CD8-positive, alpha-beta memory T cell (primary cell): Measurements from ENCODE around the gene C1QTNF8. TPM values are rescaled to one million over a fixed set of nuclear protein-coding genes. Genes with fewer than 3 reads are reported as not detected.

Experiments used
- CTCF ChIA-PET: fragments of 350-600 bp; sonication (Branson Sonifier 250); formaldehyde crosslinking; loops from one replicate; lab custom pipeline; 2021; ENCODE audit warnings: antibody characterized with exemption; lab: Charles Lee
- POLR2A ChIA-PET: fragments of 350-600 bp; sonication (Branson Sonifier 250); formaldehyde crosslinking; loops from one replicate; lab custom pipeline; 2021; ENCODE audit warnings: antibody characterized with exemption; lab: Charles Lee
- DNase-seq, 5 donors: peaks; one replicate each; pipeline versions ENCODE4 v3.0.0 to v3.0.0-alpha.2; 2020 to 2022; ENCODE audit warnings: mixed read lengths in 1 of 5
- H3K27ac ChIP-seq: one replicate; pipeline ENCODE4 v1.7.0; 2013; ENCODE audit warnings: low read depth, mild to moderate bottlenecking, low read length, moderate library complexity
- H3K27me3 ChIP-seq: 2 replicates; pipeline ENCODE4 v1.7.0; 2013; ENCODE audit warnings: low read length, mild to moderate bottlenecking; ENCODE audit not compliant: insufficient read depth, poor library complexity, severe bottlenecking
- H3K36me3 ChIP-seq: 2 replicates; pipeline ENCODE4 v1.7.0; 2013; ENCODE audit warnings: mild to moderate bottlenecking, low read length, moderate library complexity; ENCODE audit not compliant: insufficient read depth
- H3K4me1 ChIP-seq: 2 replicates; pipeline ENCODE4 v1.7.0; 2013; ENCODE audit warnings: mild to moderate bottlenecking, low read length, moderate library complexity; ENCODE audit not compliant: insufficient read depth
- H3K4me3 ChIP-seq: 2 replicates; pipeline ENCODE4 v1.7.0; 2013; ENCODE audit warnings: mild to moderate bottlenecking, low read length
- H3K9me3 ChIP-seq: 2 replicates; pipeline ENCODE4 v1.7.0; 2013; ENCODE audit warnings: mild to moderate bottlenecking, low read length
- H3K27ac Mint-ChIP-seq, 8 donors: one replicate each; pipeline ENCODE4 v1.8.0; 2020 to 2021; ENCODE audit warnings: mixed read lengths in 8 of 8, mild to moderate bottlenecking in 6 of 8, inconsistent platforms in 3 of 8, moderate library complexity in 3 of 8
- H3K27me3 Mint-ChIP-seq, 2 donors: one replicate each; pipeline ENCODE4 v1.8.0; 2020 to 2021; ENCODE audit warnings: mixed read lengths in 2 of 2, mild to moderate bottlenecking in 1 of 2, moderate library complexity in 1 of 2
- H3K36me3 Mint-ChIP-seq, 3 donors: one replicate each; pipeline ENCODE4 v1.8.0; 2020 to 2021; ENCODE audit warnings: mixed read lengths in 3 of 3, inconsistent platforms in 1 of 3, mild to moderate bottlenecking in 1 of 3
- H3K4me1 Mint-ChIP-seq, 3 donors: one replicate each; pipeline ENCODE4 v1.8.0; 2020 to 2021; ENCODE audit warnings: mixed read lengths in 3 of 3, inconsistent platforms in 1 of 3, mild to moderate bottlenecking in 1 of 3
- H3K4me3 Mint-ChIP-seq, 7 donors: one replicate each; pipeline ENCODE4 v1.8.0; 2020 to 2021; ENCODE audit warnings: mixed read lengths in 7 of 7, mild to moderate bottlenecking in 6 of 7, moderate library complexity in 4 of 7, inconsistent platforms in 2 of 7
- H3K9me3 Mint-ChIP-seq, 5 donors: one replicate each; pipeline ENCODE4 v1.8.0; 2020 to 2022; ENCODE audit warnings: mixed read lengths in 5 of 5, mild to moderate bottlenecking in 3 of 5, moderate library complexity in 2 of 5, inconsistent platforms in 1 of 5
- polyA plus RNA-seq: library from polyadenylated mRNA; unstranded; fragments of 300-500 nt; fragmentation: Illumina TruSeq; gene quantifications from one replicate; pipeline ENCODE4 v1.2.3, GENCODE V29; 2021
- total RNA-seq, 2 experiments: library from RNA; stranded (reverse); gene quantifications; one replicate each; pipeline ENCODE4 v1.2.3, GENCODE V29; 2021

C1QTNF8 gene, protein sequence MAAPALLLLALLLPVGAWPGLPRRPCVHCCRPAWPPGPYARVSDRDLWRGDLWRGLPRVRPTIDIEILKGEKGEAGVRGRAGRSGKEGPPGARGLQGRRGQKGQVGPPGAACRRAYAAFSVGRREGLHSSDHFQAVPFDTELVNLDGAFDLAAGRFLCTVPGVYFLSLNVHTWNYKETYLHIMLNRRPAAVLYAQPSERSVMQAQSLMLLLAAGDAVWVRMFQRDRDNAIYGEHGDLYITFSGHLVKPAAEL
- not detected for total RNA-seq
- polyA plus RNA-seq = not detected

DNA sequence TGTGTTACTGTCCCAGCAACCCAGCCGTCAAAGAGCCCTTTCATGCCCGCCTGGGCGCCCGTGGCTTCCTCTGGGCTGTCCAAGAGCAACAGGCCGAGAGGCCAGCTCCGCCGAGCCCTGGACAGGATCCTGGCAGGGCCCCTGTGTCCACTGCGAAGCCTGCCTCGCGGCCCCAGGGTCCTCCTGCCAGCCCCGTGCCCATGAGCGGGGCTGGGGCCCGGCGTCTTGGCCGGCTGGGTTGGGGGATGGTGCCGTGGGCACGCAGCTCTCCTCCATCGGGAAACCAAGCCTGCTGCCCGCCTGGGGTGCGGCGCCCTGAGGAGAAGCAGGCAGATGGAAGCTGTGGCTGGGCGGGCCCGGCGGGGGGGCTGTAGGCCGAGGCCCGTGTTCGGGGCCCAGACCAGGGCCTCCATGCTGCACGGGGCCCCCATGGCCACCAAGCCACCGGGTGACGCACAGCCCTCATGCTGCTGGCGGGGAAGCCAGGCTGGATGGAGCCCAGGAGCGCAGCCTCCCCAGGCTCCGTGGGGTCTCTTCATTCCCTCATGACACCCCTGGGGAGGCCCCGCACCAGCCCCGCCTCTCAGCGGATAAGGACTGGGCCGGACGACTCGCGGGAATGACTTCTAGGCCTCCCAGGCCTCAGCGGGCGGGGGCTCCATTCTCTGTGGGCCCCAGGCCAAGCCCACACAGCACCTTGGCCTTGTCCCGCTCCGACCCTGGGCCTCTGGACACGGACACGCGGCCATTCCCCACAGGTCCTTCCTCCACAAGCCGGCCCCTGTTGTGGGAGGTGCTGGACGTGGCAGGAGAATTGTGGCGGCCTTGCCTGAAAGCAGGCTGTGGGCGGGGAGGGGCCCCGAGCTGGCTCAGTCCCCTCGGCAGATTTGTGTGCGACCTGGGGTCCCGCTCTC is at the start of gene C1QTNF8:
Gene C1QTNF8 (minus strand): TSS at position 76 of the 914 bp plus-strand sequence. CDS start 1,322 bp downstream, outside the sequence.
- Histone ChIP-seq H3K4me1 (no peaks in the 10 kb centered on the region), H3K36me3 (no peaks in the 10 kb centered on the region), H3K4me3 (no peak within 1 kb of the TSS), H3K9me3 (no peaks in the 10 kb centered on the region), H3K27me3 (no peaks in the 10 kb centered on the region), H3K27ac (no peak within 1 kb of the TSS)
- peak within 1 kb of the TSS in 1 of 8 donors; percentile 74 for H3K27ac Mint-ChIP-seq
- H3K36me3 Mint-ChIP-seq = no peaks in the 10 kb centered on the region
- ChIA-PET POLR2A (interaction anchor here (0.5 to 0.6 kb wide), 2 partner anchors 387 to 424 kb away, joined by 3 read pairs; no protein-coding TSS in a partner anchor), CTCF (no interaction called here)
- no peak within 1 kb of the TSS for H3K4me3 Mint-ChIP-seq
- no peaks in the 10 kb centered on the region for H3K9me3 Mint-ChIP-seq
- H3K4me1 Mint-ChIP-seq = peaks cover 0 to 2% (median 0%) of the 10 kb centered on the region in 3 donors
- DNase-seq = no peak
- H3K27me3 Mint-ChIP-seq = peaks cover 2 to 3% of the 10 kb centered on the region in 2 donors

DNA sequence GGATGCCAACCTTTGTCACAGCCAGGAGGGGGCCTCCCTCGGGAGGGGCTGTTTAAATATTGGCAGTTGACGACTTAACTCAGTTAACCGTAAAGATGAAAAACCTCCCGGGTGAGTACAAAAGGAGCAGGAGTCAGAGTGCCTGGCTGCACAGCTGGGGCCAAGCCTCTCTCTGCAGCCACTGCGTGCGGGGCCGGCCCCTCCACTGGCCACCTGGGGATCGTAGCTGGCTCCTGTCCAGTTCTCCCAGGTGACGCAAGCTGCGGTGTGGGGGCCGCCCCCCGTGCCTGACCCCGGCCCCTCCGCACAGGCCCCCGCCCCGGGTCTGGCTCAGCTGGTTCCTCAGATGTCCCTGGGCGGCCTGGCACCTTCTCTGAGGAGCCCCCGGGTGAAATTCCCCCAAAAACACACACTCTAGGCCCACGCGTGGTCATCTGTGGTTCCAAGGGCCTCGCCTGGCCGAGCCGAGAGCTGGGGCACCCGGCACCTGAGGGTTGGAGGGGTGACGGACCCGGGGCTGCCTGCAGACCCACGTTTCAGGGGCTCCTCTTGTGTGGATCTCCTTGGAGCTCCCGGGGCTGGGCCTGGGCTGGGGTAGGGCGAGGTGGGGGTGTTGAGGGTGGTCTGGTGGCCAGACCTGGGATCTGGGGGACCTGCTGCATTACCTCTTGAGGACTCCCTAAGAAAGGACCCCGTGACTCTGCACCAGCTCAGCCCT is 49.5 kb upstream of the C1QTNF8 start:
- Mint-ChIP-seq H3K9me3 (peaks cover 0 to 6% (median 2%) of the 10 kb centered on the region in 5 donors), H3K27ac (no peak overlapping the region), H3K36me3 (no peaks in the 10 kb centered on the region), H3K27me3 (peaks cover 3 to 8% of the 10 kb centered on the region in 2 donors), H3K4me1 (no peaks in the 10 kb centered on the region), H3K4me3 (no peak overlapping the region)
- DNase-seq = no peak
- Histone ChIP-seq H3K27ac (no peak overlapping the region), H3K4me1 (no peaks in the 10 kb centered on the region), H3K36me3 (no peaks in the 10 kb centered on the region), H3K27me3 (no peaks in the 10 kb centered on the region), H3K4me3 (no peak overlapping the region), H3K9me3 (no peaks in the 10 kb centered on the region)
- ChIA-PET CTCF (no interaction called here), POLR2A (no interaction called here)

DNA sequence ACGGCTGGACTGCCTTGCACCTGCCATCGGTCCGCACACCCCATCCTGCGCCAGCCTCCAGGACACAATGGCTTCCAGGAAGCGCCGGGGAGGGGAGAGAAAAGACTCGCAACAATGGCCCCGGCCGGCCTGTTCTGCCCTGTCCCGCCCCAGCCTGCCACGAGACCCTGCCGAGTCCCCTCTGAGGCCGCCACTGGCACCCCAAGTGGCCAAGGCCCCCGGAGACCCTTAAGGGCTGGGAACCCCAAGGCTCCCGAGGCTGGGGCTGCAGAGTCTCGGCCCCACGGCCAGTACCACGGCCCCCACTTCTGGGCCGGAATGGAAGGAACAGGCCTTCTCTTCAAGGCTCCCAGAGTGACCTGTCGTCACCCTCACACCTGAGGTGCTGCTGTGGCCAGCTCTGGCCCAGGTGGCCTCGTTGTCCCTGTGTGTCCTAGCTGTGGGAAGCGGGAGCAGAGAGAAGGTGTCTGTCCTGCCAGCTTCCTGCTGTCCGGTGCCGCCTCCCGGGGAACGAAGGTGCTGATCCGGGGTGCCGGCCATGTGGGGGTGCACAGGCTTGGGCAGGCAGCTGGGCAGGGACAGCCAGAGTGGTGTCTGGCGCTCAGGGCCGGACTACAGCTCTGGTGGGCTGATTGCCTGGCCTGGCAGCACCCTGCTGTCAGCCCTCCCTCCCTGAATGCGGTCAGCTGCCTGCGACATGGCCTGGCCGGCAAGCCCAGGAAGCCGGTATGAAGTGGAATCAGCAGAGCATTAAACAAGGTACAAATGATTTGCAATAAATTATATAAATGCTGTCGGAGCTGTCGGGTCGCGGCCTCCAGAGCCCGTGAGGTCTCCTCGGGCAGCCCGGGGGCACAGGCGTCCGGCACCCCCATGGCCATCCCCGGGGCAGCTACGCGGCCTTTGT is 48.7 kb upstream of the C1QTNF8 start:
- no peaks in the 10 kb centered on the region for H3K27me3 ChIP-seq
- no peak overlapping the region for H3K27ac ChIP-seq
- DNase-seq = no peak
- CTCF ChIA-PET = no interaction called here
- Mint-ChIP-seq H3K4me3 (no peak overlapping the region), H3K36me3 (no peaks in the 10 kb centered on the region), H3K9me3 (peaks cover 0 to 6% (median 2%) of the 10 kb centered on the region in 5 donors), H3K27me3 (peaks cover 3 to 8% of the 10 kb centered on the region in 2 donors), H3K27ac (no peak overlapping the region), H3K4me1 (no peaks in the 10 kb centered on the region)
- H3K36me3 ChIP-seq = no peaks in the 10 kb centered on the region
- H3K4me1 ChIP-seq = no peaks in the 10 kb centered on the region
- no peak overlapping the region for H3K4me3 ChIP-seq
- POLR2A ChIA-PET = no interaction called here
- H3K9me3 ChIP-seq = no peaks in the 10 kb centered on the region

DNA sequence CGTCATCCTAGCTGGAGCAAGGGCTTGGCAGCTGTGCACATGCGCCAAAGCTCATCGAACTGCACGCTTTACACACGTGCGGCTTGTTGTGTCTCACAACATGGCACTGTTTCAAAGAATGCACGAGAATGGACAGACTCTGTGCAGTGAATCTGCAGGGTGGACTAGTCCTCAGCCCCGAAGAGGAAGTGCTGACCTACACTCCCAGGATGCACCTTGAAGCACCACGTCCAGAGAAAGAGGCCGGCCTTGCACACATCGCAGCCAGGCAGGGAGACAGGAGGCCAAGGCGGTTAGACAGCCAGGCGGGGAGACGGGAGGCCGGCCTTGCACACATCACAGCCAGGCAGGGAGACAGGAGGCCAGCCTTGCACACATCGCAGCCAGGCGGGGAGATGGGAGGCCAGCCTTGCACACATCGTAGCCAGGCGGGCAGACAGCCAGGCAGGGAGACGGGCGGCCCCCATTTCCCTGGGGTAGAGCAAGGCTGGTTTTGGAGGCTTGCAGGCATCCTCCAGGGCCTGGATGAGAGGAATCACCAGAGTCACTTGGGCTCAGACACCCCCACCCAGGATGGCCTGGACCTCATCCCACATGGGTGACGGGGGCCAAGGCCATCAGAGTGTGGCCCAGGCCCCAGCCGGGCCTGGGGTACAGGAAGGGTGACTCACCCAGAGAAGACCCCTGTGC is 47.9 kb upstream of the C1QTNF8 start:
- H3K4me3 Mint-ChIP-seq = no peak overlapping the region
- Histone ChIP-seq H3K27ac (no peak overlapping the region), H3K27me3 (no peaks in the 10 kb centered on the region), H3K4me3 (no peak overlapping the region), H3K4me1 (no peaks in the 10 kb centered on the region), H3K9me3 (no peaks in the 10 kb centered on the region), H3K36me3 (no peaks in the 10 kb centered on the region)
- H3K4me1 Mint-ChIP-seq = no peaks in the 10 kb centered on the region
- no peaks in the 10 kb centered on the region for H3K36me3 Mint-ChIP-seq
- DNase-seq = no peak
- no peak overlapping the region for H3K27ac Mint-ChIP-seq
- H3K27me3 Mint-ChIP-seq = peaks cover 3 to 8% of the 10 kb centered on the region in 2 donors
- CTCF ChIA-PET = no interaction called here
- H3K9me3 Mint-ChIP-seq = peaks cover 0 to 6% (median 2%) of the 10 kb centered on the region in 5 donors
- POLR2A ChIA-PET = no interaction called here

DNA sequence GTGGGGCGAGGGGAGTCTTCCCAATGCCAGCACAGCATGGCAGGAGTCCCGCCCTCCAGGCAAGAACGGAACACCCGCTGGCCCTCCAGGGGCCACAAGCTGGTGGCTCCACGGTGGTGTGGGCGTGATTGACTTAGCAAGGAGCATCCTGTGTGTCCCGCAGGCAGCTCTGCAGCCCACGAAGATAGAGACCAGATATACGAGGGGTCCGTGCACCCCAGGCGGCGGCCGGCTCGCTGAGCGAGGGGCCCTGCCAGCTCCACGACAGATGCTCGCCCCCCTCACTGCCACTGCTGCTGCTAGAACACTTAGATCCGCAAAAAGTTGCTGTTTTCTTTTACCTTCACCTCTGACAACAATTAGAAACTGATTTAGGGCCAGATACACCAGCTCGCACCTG is 46.9 kb upstream of the C1QTNF8 start:
- Mint-ChIP-seq H3K4me3 (no peak overlapping the region), H3K9me3 (peaks cover 0 to 5% (median 2%) of the 10 kb centered on the region in 5 donors), H3K36me3 (no peaks in the 10 kb centered on the region), H3K4me1 (no peaks in the 10 kb centered on the region), H3K27me3 (peaks cover 3 to 8% of the 10 kb centered on the region in 2 donors), H3K27ac (no peak overlapping the region)
- no peak for DNase-seq
- Histone ChIP-seq H3K9me3 (no peaks in the 10 kb centered on the region), H3K36me3 (no peaks in the 10 kb centered on the region), H3K4me1 (no peaks in the 10 kb centered on the region), H3K27ac (no peak overlapping the region), H3K4me3 (no peak overlapping the region), H3K27me3 (no peaks in the 10 kb centered on the region)
- POLR2A ChIA-PET = no interaction called here
- CTCF ChIA-PET = no interaction called here

DNA sequence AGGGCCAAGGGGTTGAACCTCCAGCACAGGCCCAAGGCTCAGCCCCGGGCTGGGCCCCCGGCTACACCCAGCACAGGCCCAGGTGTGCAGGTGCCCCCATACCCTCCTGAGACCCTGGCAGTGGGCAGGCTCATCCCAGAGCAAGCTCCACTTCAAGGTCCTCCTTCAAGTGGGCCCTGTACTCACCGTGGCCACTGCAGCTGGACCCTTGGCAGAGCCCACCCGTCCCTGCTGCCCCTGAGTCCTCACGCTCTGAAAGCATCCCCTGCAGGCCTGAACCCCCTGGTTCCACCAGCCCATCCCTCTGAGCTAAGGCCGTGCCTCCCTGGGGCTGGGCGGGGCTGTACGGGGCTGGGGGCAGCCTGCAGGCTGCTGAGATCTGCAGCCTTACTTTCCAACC is 45.7 kb upstream of the C1QTNF8 start:
- no peaks in the 10 kb centered on the region for H3K9me3 Mint-ChIP-seq
- no peaks in the 10 kb centered on the region for H3K36me3 Mint-ChIP-seq
- H3K4me3 Mint-ChIP-seq = no peak overlapping the region
- no peak overlapping the region for H3K27ac ChIP-seq
- no peak overlapping the region for H3K4me3 ChIP-seq
- POLR2A ChIA-PET = no interaction called here
- H3K27ac Mint-ChIP-seq = no peak overlapping the region
- no peak for DNase-seq
- H3K4me1 ChIP-seq = no peaks in the 10 kb centered on the region
- peaks cover 3 to 8% of the 10 kb centered on the region in 2 donors for H3K27me3 Mint-ChIP-seq
- no peaks in the 10 kb centered on the region for H3K36me3 ChIP-seq
- no peaks in the 10 kb centered on the region for H3K27me3 ChIP-seq
- no peaks in the 10 kb centered on the region for H3K4me1 Mint-ChIP-seq
- CTCF ChIA-PET = no interaction called here
- H3K9me3 ChIP-seq = no peaks in the 10 kb centered on the region

DNA sequence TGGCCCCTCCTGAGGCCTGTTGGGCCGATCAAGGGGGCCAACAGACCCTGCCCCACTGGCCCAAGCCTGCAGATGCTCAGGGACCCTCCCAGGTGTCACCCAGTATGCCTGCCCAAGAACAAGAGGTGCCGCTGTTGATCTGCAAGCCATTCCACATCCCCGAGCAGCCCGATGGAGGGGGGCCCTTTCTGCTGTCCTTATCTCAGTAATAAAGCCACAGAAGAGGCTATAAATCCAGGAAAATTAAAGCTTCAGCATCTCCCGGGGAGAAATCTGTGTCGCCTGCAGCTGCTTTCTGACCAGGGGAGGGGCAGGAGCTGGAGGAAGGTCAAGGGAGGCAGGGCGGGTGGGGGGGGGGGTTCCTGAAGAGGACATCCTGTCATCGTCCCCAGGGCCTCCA is 45.1 kb upstream of the C1QTNF8 start:
- POLR2A ChIA-PET = no interaction called here
- no peaks in the 10 kb centered on the region for H3K27me3 ChIP-seq
- H3K9me3 Mint-ChIP-seq = no peaks in the 10 kb centered on the region

More for the DNA sequence above, 45.1 kb upstream of the C1QTNF8 start:
- Mint-ChIP-seq H3K27me3 (peaks cover 3 to 8% of the 10 kb centered on the region in 2 donors), H3K36me3 (no peaks in the 10 kb centered on the region), H3K27ac (no peak overlapping the region), H3K4me3 (no peak overlapping the region), H3K4me1 (no peaks in the 10 kb centered on the region)
- no peaks in the 10 kb centered on the region for H3K36me3 ChIP-seq
- CTCF ChIA-PET = no interaction called here
- no peak for DNase-seq
- H3K27ac ChIP-seq = no peak overlapping the region
- H3K4me3 ChIP-seq = no peak overlapping the region
- H3K4me1 ChIP-seq = no peaks in the 10 kb centered on the region
- no peaks in the 10 kb centered on the region for H3K9me3 ChIP-seq
